NCI-H1092 (cell line): Measurements from ENCODE around the gene PDLIM5.

Source experiments
- DNase-seq: peaks from one replicate; lab custom pipeline; 2025; lab: John Stamatoyannopoulos, UW

PDLIM5 gene

GRCh38 chr4:94428884-94429283, 22.9 kb upstream of the PDLIM5 start:
- DNase-seq: no peak

DNA sequence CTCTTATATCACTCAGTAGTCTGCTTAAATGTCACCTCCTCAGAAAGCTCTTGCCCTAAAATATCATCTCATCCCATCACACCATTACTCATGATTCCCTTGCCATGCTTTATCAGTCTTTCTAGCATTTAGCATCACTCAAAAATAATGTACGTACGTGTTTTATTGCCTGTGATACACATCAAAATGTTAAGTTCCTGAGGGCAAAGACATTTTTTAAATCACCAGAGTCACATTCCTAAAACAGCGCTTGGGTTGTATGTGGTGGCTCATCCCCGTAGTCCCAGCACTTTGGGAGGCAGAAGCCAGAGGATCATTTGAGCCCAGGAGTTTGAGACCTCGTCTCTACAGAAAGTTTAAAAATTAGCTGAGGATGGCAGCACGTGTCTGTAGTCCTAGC, 21.3 kb upstream of the PDLIM5 start:
- no peak for DNase-seq

DNA sequence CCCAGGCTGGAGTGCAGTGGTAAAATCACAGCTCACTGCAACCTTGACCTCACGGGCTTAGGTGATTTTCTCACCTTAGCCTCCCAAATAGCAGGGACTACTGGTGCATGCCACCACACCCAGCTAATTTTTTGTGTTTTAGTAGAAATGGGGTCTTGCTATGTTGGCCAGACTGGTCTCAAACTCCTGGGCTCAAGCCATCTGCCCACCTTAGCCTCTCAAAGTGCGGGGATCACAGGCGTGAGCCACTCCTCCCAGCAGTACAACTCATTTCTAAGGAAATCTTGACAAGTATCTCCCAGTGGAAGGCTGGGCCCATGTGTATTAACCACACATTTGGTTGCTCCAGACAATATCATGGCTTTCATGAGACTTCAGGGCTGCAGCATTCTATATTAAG, 20.4 kb upstream of the PDLIM5 start:
- DNase-seq: no peak

DNA sequence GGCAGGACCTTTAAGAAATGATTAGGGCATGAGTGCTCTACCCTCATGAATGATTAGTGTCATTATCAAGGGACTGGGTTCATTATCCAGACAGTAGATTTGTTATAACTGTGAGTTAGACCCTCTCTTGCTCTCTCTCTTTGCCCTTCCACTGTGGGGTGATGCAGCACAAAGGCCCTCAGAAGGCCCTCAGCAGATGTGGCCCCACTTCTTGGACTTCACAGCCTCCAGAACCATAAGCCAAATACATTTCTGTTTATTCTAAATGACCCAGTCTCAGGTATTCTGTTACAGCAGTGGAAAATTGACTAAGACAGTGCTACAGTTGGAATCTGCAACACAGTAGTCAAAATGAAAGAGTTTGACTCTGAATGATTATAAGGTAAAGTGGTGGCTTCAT, 17.2 kb upstream of the PDLIM5 start:
- no peak for DNase-seq

DNA sequence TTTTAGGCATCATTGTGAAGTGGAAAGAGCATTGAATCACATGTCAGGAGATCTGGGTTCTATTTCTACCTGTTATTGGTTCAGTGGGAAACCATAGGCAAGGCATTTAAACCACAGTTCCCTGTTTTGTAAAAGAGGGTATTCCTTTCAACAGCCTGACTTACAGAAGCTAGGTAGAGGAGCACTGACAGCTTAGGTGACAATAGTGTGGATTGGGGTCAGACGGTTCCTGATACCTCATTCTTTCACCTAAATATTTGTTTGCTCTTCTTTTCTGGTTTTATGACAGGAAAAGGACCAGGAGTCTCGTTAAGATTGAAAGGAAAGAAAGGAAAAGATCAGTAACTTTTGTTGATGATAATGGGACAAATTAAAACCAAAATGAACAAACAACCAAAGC, 15.9 kb upstream of the PDLIM5 start:
- no peak for DNase-seq

GRCh38 chr4:94436512-94436911, 15.2 kb upstream of the PDLIM5 start:
- no peak for DNase-seq

DNA sequence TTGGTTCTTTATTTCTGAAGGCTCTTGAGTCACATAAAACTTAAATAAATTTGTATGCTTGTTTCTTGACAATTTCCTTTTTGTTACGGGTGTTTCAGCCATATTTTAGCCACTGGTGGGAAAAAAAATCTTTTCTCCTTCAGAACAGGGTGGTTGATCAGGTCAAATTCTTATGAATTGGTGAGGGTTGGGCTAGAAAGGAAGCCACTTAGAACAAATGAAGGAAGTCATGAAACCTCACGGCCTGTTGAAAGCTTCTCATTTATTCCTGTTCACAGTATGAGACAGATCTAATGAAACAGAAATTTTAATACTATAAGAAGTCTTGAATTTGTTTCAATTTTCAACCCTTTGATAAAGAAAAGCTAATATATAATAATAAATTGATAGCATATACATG, 12.1 kb upstream of the PDLIM5 start:
- no peak for DNase-seq

- DNase-seq: no peak
Observed at GRCh38 chr4:94441838-94442237, 9.9 kb upstream of the PDLIM5 start.

- no peak for DNase-seq
Observed at GRCh38 chr4:94442251-94442650, 9.5 kb upstream of the PDLIM5 start.

- no peak for DNase-seq
Observed at GRCh38 chr4:94446386-94446785, 5.4 kb upstream of the PDLIM5 start.

GRCh38 chr4:94447754-94448411, 3.9 kb upstream of the PDLIM5 start:
- no peak for DNase-seq

GRCh38 chr4:94448815-94449375, 2.8 kb upstream of the PDLIM5 start:
- no peak for DNase-seq

DNA sequence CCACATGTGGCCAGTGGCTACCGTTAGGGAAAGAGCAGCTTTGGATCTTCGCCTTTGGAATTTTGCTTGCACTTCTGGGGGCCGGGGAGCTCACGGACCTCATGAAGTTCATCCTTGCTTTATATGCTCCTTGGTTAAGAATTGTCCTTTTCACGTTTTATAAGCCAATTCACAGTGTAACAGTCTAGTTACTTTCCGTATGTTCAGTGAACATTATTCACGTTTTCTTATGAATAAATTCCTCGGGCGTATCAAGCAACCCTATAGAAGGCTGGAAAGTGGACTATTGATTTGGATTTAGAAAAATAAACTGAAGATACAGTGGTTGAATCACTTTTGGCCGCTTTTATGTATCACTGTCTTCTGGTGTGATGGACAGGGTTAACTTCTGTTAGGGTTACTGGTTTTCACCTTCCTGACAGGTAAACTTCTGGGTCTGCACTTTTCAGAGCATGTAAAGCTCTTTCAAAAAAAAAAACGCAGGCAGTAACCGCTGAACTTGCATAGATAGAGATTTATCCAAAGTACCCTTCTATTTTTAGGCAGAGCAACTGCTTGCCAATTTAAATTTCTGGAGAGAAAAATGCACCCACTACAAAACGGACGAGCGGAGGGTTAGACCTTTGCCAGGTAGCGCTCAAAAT, 569 bp upstream of the PDLIM5 start:
- DNase-seq: no peak

- no peak for DNase-seq
Observed at GRCh38 chr4:94452476-94453371, 982 bp downstream of the PDLIM5 start.

GRCh38 chr4:94453391-94453963, 1.7 kb downstream of the PDLIM5 start:
- no peak for DNase-seq

- DNase-seq: no peak
Observed at GRCh38 chr4:94454405-94454804, 2.7 kb downstream of the PDLIM5 start.

GRCh38 chr4:94455081-94455480, 3.3 kb downstream of the PDLIM5 start:
- DNase-seq: no peak

DNA sequence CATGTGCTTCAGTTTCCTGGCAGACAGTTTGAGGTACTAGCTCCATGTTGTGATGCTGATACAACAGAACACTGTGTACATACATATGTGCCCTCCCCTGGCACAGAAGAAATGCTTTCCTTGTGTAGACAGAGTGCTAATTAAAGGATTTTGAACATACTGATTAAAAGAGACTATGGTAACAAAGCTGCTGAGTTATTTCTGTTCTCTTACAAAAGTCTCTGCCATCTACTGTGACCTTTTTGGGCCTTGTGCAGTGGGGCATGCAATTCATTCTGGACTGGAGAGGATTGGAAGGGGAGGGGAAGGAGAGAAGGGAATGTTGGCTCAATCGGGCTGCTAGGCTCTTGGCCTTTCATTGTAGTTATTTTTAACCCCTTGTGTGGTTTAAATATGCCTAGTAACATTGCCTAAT, 6.0 kb downstream of the PDLIM5 start:
- no peak for DNase-seq

DNA sequence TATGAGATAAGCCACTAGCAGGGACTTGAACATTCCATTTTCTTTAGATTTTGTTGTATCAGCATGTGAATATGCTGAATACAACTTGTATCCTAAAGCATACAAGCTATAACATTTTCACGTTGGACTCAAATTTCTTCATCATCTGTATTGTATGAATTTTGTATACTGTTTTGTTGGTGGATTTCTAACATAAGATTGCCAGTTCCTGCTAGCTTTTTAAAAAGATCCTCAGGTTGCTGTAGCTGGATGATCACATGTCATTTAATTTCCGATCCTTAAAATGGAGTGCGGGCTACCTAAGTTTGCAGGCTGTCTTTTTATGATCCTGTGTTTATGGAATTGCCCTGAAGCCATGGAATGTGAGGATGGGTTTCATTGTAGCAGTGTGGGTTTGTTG, 6.9 kb downstream of the PDLIM5 start:
- DNase-seq: no peak

DNA sequence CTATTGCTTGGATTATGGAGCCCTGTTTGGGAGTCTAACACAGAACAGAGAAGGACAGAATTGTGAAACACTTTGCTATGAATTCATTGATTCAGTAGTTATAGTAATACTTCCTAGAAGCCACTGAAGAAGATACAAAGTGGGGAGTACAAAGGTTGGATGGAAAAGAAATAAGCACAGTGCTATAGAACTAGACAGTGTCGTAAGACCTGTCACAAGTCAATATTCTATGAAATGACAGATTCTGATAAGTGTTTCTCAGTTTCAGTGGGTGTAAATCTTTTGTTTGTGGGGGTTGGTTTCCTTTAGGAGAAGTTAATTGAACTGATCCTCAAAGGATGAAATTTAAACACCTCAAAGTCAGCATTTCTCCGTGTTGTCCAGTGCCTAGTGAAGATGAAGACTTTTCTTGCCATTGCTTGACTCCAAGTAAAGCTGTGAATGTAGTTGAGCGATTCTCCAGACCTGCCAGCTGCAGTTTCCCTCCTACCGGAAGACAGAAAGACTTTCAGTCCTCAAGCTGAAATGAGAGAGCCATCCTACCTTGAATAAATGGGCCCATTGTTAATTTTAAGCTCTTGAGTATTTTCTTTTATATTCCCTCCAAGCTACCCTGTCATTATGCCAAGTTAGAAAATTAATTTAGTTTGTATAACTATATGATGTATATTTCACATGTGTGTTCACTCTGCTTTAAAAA, 7.9 kb downstream of the PDLIM5 start:
- DNase-seq: no peak

GRCh38 chr4:94461506-94461905, 9.8 kb downstream of the PDLIM5 start:
- no peak for DNase-seq

- no peak for DNase-seq
Observed at GRCh38 chr4:94462572-94462971, 10.8 kb downstream of the PDLIM5 start.
